ENCODE data around the gene LRRTM2. TPM values are rescaled to one million over a fixed set of nuclear protein-coding genes. Genes with fewer than 3 reads are reported as not detected.
"Not testable (repeated sequence)": the region's sequence is repeated elsewhere in the genome, so short reads cannot be mapped to it uniquely, and the experiment has no call there.

LRRTM2 gene
- total RNA-seq, 1 experiment from 2014 or later: 1.5 TPM

GRCh38 chr5:138849882-138850281 lies 25.3 kb downstream of the LRRTM2 start:
- in situ Hi-C loops (cut with HindIII; ENCODE audit: low pct_unique_long_range_greater_than_20kb, low sequenced_read_pairs): no loop called here
- no peak for DNase-seq (ENCODE audit: low read depth, low spot score)

DNA sequence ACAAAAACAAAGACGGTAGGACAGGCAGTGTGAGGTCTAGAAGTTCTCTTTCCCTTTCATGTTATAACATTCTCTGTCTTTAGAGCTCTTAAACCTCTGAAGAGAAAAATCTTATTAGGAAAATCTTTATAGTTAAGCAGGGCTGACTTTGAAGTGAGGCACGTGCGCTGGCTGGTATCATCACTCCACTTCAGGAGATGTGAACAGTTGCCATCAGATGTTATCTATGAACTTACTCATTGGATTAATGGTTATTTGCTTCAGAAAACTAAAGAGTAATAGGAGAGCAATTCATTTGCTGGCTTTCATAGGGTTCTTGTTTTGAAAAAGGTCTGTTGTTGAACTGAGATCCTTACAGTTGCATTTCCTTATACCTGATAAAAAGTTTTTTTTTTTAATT lies 25.7 kb downstream of the LRRTM2 start:
- no peak for DNase-seq (ENCODE audit: low read depth, low spot score)
- in situ Hi-C loops (cut with HindIII; ENCODE audit: low pct_unique_long_range_greater_than_20kb, low sequenced_read_pairs): no loop called here

- in situ Hi-C loops (cut with HindIII; ENCODE audit: low pct_unique_long_range_greater_than_20kb, low sequenced_read_pairs): no loop called here
- DNase-seq (ENCODE audit: low read depth, low spot score): no peak
Observed at GRCh38 chr5:138844812-138845513, 30.2 kb downstream of the LRRTM2 start.

GRCh38 chr5:138844125-138844461 lies 31.0 kb downstream of the LRRTM2 start:
- no peak for DNase-seq (ENCODE audit: low read depth, low spot score)
- in situ Hi-C loops (cut with HindIII; ENCODE audit: low pct_unique_long_range_greater_than_20kb, low sequenced_read_pairs): no loop called here

DNA sequence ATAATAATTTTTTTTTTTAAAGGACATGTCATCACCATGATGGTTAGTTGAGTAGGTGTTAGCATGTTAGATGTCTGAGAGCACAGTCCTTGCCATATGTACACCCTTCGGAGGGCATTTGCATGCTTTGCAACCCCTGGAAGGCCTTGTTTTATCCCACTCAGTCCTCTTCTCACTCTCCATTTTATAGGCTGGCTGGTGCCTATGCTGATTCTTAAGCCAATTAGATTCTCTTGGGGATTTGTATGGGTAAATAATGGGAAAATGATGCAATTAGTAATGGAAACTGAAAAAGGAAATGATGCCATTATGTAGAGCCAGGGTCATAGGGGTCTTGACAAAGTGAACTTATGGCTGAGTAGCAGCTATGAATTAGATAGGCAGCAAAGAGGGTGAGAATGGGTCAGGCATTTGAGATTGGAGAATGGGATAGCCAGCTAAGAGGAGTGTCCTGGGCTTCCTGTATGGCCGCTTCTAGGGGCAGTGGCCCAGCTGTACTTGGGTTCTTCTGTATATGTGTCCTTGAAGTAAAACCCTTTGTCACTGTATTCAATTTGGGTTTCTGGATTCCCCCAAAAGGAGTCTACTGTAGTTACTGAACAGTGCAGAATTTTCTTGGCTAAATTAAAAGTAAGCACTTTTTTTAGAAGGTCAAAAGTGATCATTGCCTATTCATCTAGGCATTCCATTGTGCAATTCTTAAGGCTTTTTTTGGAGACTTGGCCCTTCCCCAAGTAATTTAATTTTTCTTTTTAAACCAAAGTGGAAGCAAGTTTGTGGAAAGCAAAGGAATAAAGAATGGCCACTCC lies 31.6 kb downstream of the LRRTM2 start:
- in situ Hi-C loops (cut with HindIII; ENCODE audit: low pct_unique_long_range_greater_than_20kb, low sequenced_read_pairs): no loop called here
- no peak for DNase-seq (ENCODE audit: low read depth, low spot score)

- in situ Hi-C loops (cut with HindIII; ENCODE audit: low pct_unique_long_range_greater_than_20kb, low sequenced_read_pairs): no loop called here
- no peak for DNase-seq (ENCODE audit: low read depth, low spot score)
Observed at GRCh38 chr5:138841531-138841930, 33.6 kb downstream of the LRRTM2 start.

- in situ Hi-C loops (cut with HindIII; ENCODE audit: low pct_unique_long_range_greater_than_20kb, low sequenced_read_pairs): no loop called here
Observed at GRCh38 chr5:138840103-138840502, 35.0 kb downstream of the LRRTM2 start.

DNA sequence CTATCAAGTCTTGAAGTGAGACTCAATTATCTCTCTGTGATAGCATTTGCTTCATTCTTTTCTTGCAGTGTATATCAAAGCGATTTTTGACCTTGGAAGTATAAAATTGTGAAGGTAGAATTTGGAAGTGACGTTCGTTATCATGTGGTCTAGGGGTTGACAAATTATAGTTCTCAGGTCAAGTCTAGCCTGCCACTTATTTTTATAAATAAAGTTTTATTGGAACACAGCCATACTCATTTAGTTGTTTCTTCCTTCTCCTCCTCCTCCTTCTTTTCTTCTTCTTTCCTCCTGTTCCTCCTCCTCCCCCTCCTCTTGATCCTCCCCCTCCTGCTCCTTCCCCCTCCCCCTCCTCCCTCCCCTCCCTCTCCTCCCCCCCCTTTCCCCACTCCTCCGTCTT lies 38.0 kb downstream of the LRRTM2 start:
- in situ Hi-C loops (cut with HindIII; ENCODE audit: low pct_unique_long_range_greater_than_20kb, low sequenced_read_pairs): no loop called here
- DNase-seq (ENCODE audit: low read depth, low spot score): no peak

More at GRCh38 chr5:138840103-138840502, 35.0 kb downstream of the LRRTM2 start:
- no peak for DNase-seq (ENCODE audit: low read depth, low spot score)

DNA sequence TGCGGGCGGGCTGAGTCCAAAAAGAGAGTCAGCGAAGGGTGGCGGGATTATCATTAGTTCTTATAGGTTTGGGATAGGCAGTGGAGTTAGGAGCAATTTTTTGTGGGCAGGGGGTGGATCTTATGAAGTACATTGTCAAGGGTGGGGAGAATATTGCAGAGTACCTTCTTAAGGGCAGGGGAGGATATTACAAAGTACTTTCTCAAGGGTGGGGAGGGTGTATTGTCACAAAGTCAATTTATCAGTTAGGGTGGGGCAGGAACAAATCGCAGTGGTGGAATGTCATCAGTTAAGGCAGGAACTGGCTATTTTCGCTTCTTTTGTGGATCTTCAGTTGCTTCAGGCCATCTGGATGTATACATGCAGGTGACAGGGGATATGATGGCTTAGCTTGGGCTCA lies 40.3 kb downstream of the LRRTM2 start:
- DNase-seq (ENCODE audit: low read depth, low spot score); in situ Hi-C loops (cut with HindIII; ENCODE audit: low pct_unique_long_range_greater_than_20kb, low sequenced_read_pairs): not testable (repeated sequence)

DNA sequence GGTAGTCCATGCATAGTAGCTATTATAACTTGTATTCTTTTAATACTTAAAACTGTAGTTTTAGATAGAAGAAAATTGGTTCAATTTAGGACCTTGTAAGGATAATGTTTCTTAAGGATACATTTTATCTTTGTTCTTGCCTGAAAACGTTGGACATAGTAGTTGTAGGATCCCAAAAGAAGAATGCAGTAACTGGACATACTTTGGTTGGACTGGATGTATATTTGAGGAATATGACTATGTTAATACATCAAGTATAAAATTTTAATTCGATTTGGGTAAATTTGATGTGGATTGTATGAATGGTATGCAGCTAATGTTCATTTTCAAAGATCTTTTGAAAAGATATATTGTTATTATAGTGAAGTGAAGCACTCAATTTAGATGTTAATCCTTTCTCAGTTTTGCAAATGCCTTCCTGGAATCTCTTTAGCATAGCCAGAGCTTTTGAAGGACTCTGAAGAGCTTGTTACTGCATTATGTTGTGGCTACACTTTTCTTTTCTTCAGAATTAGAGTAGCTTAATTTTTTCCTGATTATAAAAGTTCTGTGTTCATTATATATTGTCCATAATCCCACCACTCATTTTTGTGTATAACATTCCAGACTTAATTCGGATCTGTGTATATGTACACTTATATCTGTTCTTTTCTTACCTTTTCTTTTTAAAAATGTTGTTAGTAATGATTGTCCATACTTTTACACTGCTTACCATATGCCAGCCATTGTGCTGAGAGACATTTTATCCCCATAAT lies 41.2 kb downstream of the LRRTM2 start:
- in situ Hi-C loops (cut with HindIII; ENCODE audit: low pct_unique_long_range_greater_than_20kb, low sequenced_read_pairs): no loop called here
- DNase-seq (ENCODE audit: low read depth, low spot score): no peak

- in situ Hi-C loops (cut with HindIII; ENCODE audit: low pct_unique_long_range_greater_than_20kb, low sequenced_read_pairs): no loop called here
Observed at GRCh38 chr5:138833080-138833479, 42.1 kb downstream of the LRRTM2 start.

GRCh38 chr5:138832218-138832617 lies 42.9 kb downstream of the LRRTM2 start:
- in situ Hi-C loops (cut with HindIII; ENCODE audit: low pct_unique_long_range_greater_than_20kb, low sequenced_read_pairs): no loop called here
- no peak for DNase-seq (ENCODE audit: low read depth, low spot score)

More at GRCh38 chr5:138833080-138833479, 42.1 kb downstream of the LRRTM2 start:
- no peak for DNase-seq (ENCODE audit: low read depth, low spot score)

- in situ Hi-C loops (cut with HindIII; ENCODE audit: low pct_unique_long_range_greater_than_20kb, low sequenced_read_pairs): no loop called here
- DNase-seq (ENCODE audit: low read depth, low spot score): no peak
Observed at GRCh38 chr5:138831703-138832102, 43.4 kb downstream of the LRRTM2 start.

GRCh38 chr5:138829341-138829740 lies 45.8 kb downstream of the LRRTM2 start:
- peak; percentile 83 for DNase-seq (ENCODE audit: low read depth, low spot score)
- in situ Hi-C loops (cut with HindIII; ENCODE audit: low pct_unique_long_range_greater_than_20kb, low sequenced_read_pairs): no loop called here

DNA sequence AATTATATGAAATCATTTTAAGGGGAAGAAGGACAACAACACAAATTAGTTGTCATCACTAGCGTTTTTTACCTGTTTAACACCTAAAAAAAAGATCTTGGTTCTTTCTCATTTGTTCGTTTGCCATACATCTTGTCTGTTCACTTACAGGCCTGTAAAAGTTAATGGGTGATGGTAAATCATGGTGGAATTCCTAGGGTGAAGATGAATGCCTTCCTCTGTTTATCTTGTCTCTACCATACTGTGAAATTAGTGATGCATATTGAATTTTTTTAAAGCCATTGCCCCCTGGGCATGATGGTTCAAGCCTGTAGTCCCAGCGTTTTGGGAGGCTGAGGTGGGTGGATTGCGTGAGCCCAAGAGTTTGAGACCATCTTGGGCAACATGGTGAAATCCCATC lies 46.6 kb downstream of the LRRTM2 start:
- DNase-seq (ENCODE audit: low read depth, low spot score): no peak
- in situ Hi-C loops (cut with HindIII; ENCODE audit: low pct_unique_long_range_greater_than_20kb, low sequenced_read_pairs): no loop called here

DNA sequence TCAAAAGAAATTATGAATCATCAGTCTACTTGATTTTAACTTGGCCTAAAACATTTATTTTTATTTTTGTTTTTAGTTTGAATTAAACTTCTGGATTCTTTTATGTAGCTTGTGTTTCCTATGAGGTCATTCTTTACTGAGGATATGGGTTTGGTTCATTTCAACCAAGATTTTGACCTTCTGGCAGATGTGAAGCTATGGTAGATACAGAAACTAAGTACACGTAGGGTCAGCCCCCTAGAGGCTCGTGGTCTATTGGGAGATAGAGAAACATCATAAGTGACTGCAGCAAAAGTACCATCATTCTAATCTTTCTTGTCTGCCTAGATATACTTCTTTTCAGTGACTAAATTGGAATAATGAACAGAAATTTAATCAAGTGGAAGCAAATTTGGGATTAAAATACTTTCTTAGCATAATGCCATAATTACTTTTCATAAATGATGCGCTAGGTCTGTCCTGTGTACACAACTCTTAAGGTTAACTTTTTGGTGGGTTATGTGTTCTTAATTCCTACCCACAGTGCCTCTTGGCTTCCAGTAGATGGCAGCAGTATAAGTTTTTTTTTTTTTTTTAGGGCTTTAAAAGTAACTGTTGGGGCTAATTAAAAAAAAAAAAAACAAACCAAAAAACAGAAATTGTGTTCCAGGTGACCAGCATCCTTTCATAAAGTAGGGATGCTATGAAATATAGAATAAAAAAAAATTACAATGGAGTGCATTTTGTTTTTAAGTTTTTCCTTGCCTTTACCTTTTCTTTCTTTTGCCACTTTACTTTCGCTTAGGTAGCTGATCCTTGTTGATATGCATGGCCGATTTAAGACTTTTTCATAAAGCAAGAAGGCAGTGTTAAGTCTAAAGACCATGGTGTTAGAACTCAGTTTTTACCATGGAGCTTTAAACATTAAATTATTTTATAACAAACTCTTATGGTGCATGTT lies 49.9 kb downstream of the LRRTM2 start:
- DNase-seq (ENCODE audit: low read depth, low spot score): peak; percentile 41
- in situ Hi-C loops (cut with HindIII; ENCODE audit: low pct_unique_long_range_greater_than_20kb, low sequenced_read_pairs): no loop called here

DNA sequence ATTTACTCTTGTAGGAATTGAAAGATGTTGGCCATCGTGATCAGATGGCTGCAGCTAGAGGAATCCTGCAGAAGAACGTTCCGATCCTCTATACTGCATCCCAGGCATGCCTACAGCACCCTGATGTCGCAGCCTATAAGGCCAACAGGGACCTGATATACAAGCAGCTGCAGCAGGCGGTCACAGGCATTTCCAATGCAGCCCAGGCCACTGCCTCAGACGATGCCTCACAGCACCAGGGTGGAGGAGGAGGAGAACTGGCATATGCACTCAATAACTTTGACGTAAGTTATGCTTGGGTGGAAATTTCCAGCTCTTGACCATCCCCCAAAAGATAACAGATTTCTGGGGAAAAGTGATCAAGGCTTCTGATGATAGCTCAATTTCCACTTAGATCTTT lies 50.6 kb downstream of the LRRTM2 start:
- in situ Hi-C loops (cut with HindIII; ENCODE audit: low pct_unique_long_range_greater_than_20kb, low sequenced_read_pairs): no loop called here
- DNase-seq (ENCODE audit: low read depth, low spot score): no peak
